IPS-18c (cell line): ENCODE data around the gene IFNGR2.
"Not testable (repeated sequence)": the region's sequence is repeated elsewhere in the genome, so short reads cannot be mapped to it uniquely, and the experiment has no call there.

Source experiments
- H3K4me3 ChIP-seq: 2 replicates; pipeline ENCODE4 v1.7.0; 2013; ENCODE audit warnings: low read depth, mild to moderate bottlenecking, low read length, moderate library complexity; ENCODE audit not compliant: insufficient read depth
- H3K9me3 ChIP-seq: one replicate; pipeline ENCODE4 v1.6.1; 2013; ENCODE audit warnings: mild to moderate bottlenecking, low read length, moderate library complexity; ENCODE audit not compliant: control insufficient read depth, insufficient read depth

The IFNGR2 gene

GRCh38 chr21:33403128-33403785 lies at the start of gene IFNGR2:
Gene IFNGR2, plus strand, starts transcription at chr21:33403413. Its CDS starts 131 bp downstream, at chr21:33403544.
- peak within 1 kb of the TSS; percentile 75 for H3K4me3 ChIP-seq
- no peaks in the 10 kb centered on the region for H3K9me3 ChIP-seq

- Histone ChIP-seq H3K4me3 (no peak overlapping the region), H3K9me3 (no peaks in the 10 kb centered on the region)
These were observed 47.9 kb upstream of the IFNGR2 start for GRCh38 chr21:33355355-33355754.

- no peaks in the 10 kb centered on the region for H3K9me3 ChIP-seq
- H3K4me3 ChIP-seq: no peak overlapping the region
These were observed 47.2 kb upstream of the IFNGR2 start for GRCh38 chr21:33355996-33356395.

GRCh38 chr21:33357177-33357576 lies 46.0 kb upstream of the IFNGR2 start:
- Histone ChIP-seq H3K4me3 (no peak overlapping the region), H3K9me3 (no peaks in the 10 kb centered on the region)

GRCh38 chr21:33359446-33359845 lies 43.8 kb upstream of the IFNGR2 start:
- no peak overlapping the region for H3K4me3 ChIP-seq
- H3K9me3 ChIP-seq: no peaks in the 10 kb centered on the region

GRCh38 chr21:33360281-33360680 lies 42.9 kb upstream of the IFNGR2 start:
- Histone ChIP-seq H3K9me3 (no peaks in the 10 kb centered on the region), H3K4me3 (no peak overlapping the region)

GRCh38 chr21:33360881-33361602 lies 42.2 kb upstream of the IFNGR2 start:
- H3K9me3 ChIP-seq: peaks cover under 1% of the 10 kb centered on the region
- H3K4me3 ChIP-seq: peak overlapping the region; percentile 38; the same call in 1 of the 2 replicates

- peaks cover 9% of the 10 kb centered on the region for H3K9me3 ChIP-seq
- peak overlapping the region; percentile 38; the same call in 1 of the 2 replicates for H3K4me3 ChIP-seq
These were observed 41.1 kb upstream of the IFNGR2 start for GRCh38 chr21:33362044-33362555.

- not testable (repeated sequence) for H3K4me3 ChIP-seq
- peaks cover 12% of the 10 kb centered on the region for H3K9me3 ChIP-seq
These were observed 39.2 kb upstream of the IFNGR2 start for GRCh38 chr21:33363911-33364609.

- H3K9me3 ChIP-seq: peaks cover 12% of the 10 kb centered on the region
- no peak overlapping the region for H3K4me3 ChIP-seq
These were observed 38.4 kb upstream of the IFNGR2 start for GRCh38 chr21:33364830-33365229.

GRCh38 chr21:33367309-33367973 lies 35.8 kb upstream of the IFNGR2 start:
- Histone ChIP-seq H3K4me3 (no peak overlapping the region), H3K9me3 (peaks cover 12% of the 10 kb centered on the region)

GRCh38 chr21:33368124-33368523 lies 35.1 kb upstream of the IFNGR2 start:
- Histone ChIP-seq H3K9me3 (peaks cover 12% of the 10 kb centered on the region), H3K4me3 (no peak overlapping the region)

GRCh38 chr21:33368576-33368975 lies 34.6 kb upstream of the IFNGR2 start:
- H3K4me3 ChIP-seq: no peak overlapping the region

GRCh38 chr21:33369586-33369985 lies 33.6 kb upstream of the IFNGR2 start:
- H3K9me3 ChIP-seq: peaks cover 12% of the 10 kb centered on the region
- no peak overlapping the region for H3K4me3 ChIP-seq

More at GRCh38 chr21:33368576-33368975, 34.6 kb upstream of the IFNGR2 start:
- peaks cover 12% of the 10 kb centered on the region for H3K9me3 ChIP-seq

GRCh38 chr21:33370305-33370704 lies 32.9 kb upstream of the IFNGR2 start:
- H3K9me3 ChIP-seq: peaks cover 12% of the 10 kb centered on the region
- H3K4me3 ChIP-seq: no peak overlapping the region

- peaks cover 10% of the 10 kb centered on the region for H3K9me3 ChIP-seq
These were observed 31.8 kb upstream of the IFNGR2 start for GRCh38 chr21:33371366-33371765.

GRCh38 chr21:33372582-33372981 lies 30.6 kb upstream of the IFNGR2 start:
- Histone ChIP-seq H3K4me3 (no peak overlapping the region), H3K9me3 (no peaks in the 10 kb centered on the region)

More at GRCh38 chr21:33371366-33371765, 31.8 kb upstream of the IFNGR2 start:
- H3K4me3 ChIP-seq: no peak overlapping the region
